Activated CD8-positive, alpha-beta memory T cell treated with anti-CD3 and anti-CD28 coated beads for 48 hours (primary cell): ENCODE measurements around the gene PIK3CA.
"Not testable (repeated sequence)": the region's sequence is repeated elsewhere in the genome, so short reads cannot be mapped to it uniquely, and the experiment has no call there.

Experiments used
- DNase-seq, 3 experiments: peaks; one replicate each; pipeline ENCODE4 v3.0.0-alpha.2; 2020; ENCODE audit warnings: low read depth in 2 of 3, low spot score in 2 of 3

Gene PIK3CA

GRCh38 chr3:179196098-179196497 lies 47.9 kb downstream of the PIK3CA start:
- DNase-seq, result no peak

- no peak for DNase-seq
These were observed 48.5 kb downstream of the PIK3CA start for GRCh38 chr3:179196700-179197099.

- DNase-seq, result no peak
These were observed 52.6 kb downstream of the PIK3CA start for GRCh38 chr3:179200790-179201189.

GRCh38 chr3:179215550-179215949 lies 67.4 kb downstream of the PIK3CA start:
- DNase-seq, result not testable (repeated sequence)

GRCh38 chr3:179218213-179218612 lies 70.1 kb downstream of the PIK3CA start:
- not testable (repeated sequence) for DNase-seq

GRCh38 chr3:179223548-179223947 lies 75.4 kb downstream of the PIK3CA start:
- no peak for DNase-seq

GRCh38 chr3:179224584-179224983 lies 76.4 kb downstream of the PIK3CA start:
- no peak for DNase-seq

GRCh38 chr3:179227349-179227748 lies 79.2 kb downstream of the PIK3CA start:
- no peak for DNase-seq

- no peak for DNase-seq
These were observed 81.0 kb downstream of the PIK3CA start for GRCh38 chr3:179229177-179229576.

- no peak for DNase-seq
These were observed 84.9 kb downstream of the PIK3CA start for GRCh38 chr3:179233043-179233442.

- no peak for DNase-seq
These were observed 86.0 kb downstream of the PIK3CA start for GRCh38 chr3:179234199-179234598.

- DNase-seq, result no peak
These were observed 88.6 kb downstream of the PIK3CA start for GRCh38 chr3:179236669-179237301.

- DNase-seq, result not testable (repeated sequence)
These were observed 92.1 kb downstream of the PIK3CA start for GRCh38 chr3:179240299-179240698.

GRCh38 chr3:179242859-179243258 lies 94.7 kb downstream of the PIK3CA start:
- not testable (repeated sequence) for DNase-seq

- DNase-seq, result no peak
These were observed 96.7 kb downstream of the PIK3CA start for GRCh38 chr3:179244878-179245277.

GRCh38 chr3:179247289-179248015 lies 99.3 kb downstream of the PIK3CA start:
- DNase-seq, result no peak

GRCh38 chr3:179250803-179251476 lies 102.8 kb downstream of the PIK3CA start, which contains the start of gene KCNMB3:
Gene KCNMB3, minus strand, starts transcription at chr3:179251114. Its CDS starts 124 bp downstream, at chr3:179250990.
- DNase-seq, result no peak

GRCh38 chr3:179256813-179257212 lies 108.7 kb downstream of the PIK3CA start:
- DNase-seq, result no peak

- not testable (repeated sequence) for DNase-seq
These were observed 109.6 kb downstream of the PIK3CA start for GRCh38 chr3:179257742-179258141.

GRCh38 chr3:179258820-179259219 lies 110.7 kb downstream of the PIK3CA start:
- DNase-seq, result no peak

GRCh38 chr3:179259959-179260756 lies 112.0 kb downstream of the PIK3CA start:
- DNase-seq, result not testable (repeated sequence)
